Kidney capillary endothelial cell (primary cell): Measurements from ENCODE around the gene GNB4.

Source experiments
- DNase-seq: peaks from one replicate; pipeline ENCODE4 v3.0.0-alpha.2; 2018; ENCODE audit warnings: low spot score

The GNB4 gene

GRCh38 chr3:179436517-179436916, 14.8 kb downstream of the GNB4 start:
- no peak for DNase-seq

GRCh38 chr3:179432451-179432850, 18.8 kb downstream of the GNB4 start:
- DNase-seq = no peak

GRCh38 chr3:179432021-179432420, 19.2 kb downstream of the GNB4 start:
- no peak for DNase-seq

- DNase-seq = no peak
These were observed 20.9 kb downstream of the GNB4 start for GRCh38 chr3:179430277-179430870.

- DNase-seq = no peak
These were observed 22.3 kb downstream of the GNB4 start for GRCh38 chr3:179428876-179429548.

GRCh38 chr3:179425075-179425474, 26.2 kb downstream of the GNB4 start:
- DNase-seq = no peak

GRCh38 chr3:179421500-179421899, 29.8 kb downstream of the GNB4 start:
- DNase-seq = no peak

- DNase-seq = no peak
These were observed 32.7 kb downstream of the GNB4 start for GRCh38 chr3:179418610-179419009.

GRCh38 chr3:179416681-179417080, 34.6 kb downstream of the GNB4 start:
- no peak for DNase-seq

GRCh38 chr3:179415377-179415776, 35.9 kb downstream of the GNB4 start:
- DNase-seq = no peak

GRCh38 chr3:179414804-179415203, 36.5 kb downstream of the GNB4 start:
- no peak for DNase-seq

- no peak for DNase-seq
These were observed 40.3 kb downstream of the GNB4 start for GRCh38 chr3:179410999-179411398.

GRCh38 chr3:179410331-179410730, 40.9 kb downstream of the GNB4 start:
- DNase-seq = no peak

GRCh38 chr3:179404307-179404706, 47.0 kb downstream of the GNB4 start:
- DNase-seq = no peak

GRCh38 chr3:179402963-179403362, 48.3 kb downstream of the GNB4 start:
- DNase-seq = no peak

GRCh38 chr3:179401561-179401960, 49.7 kb downstream of the GNB4 start:
- no peak for DNase-seq

GRCh38 chr3:179398574-179399231, 52.6 kb downstream of the GNB4 start:
- no peak for DNase-seq

- DNase-seq = no peak
These were observed 59.4 kb downstream of the GNB4 start for GRCh38 chr3:179391906-179392305.

- no peak for DNase-seq
These were observed 74.8 kb downstream of the GNB4 start for GRCh38 chr3:179376474-179376873.

GRCh38 chr3:179375091-179375999, 75.9 kb downstream of the GNB4 start:
- DNase-seq = no peak

GRCh38 chr3:179373938-179374337, 77.3 kb downstream of the GNB4 start:
- no peak for DNase-seq

- DNase-seq = no peak
These were observed 81.6 kb downstream of the GNB4 start for GRCh38 chr3:179369621-179370020.
